Trophoblast cell (in vitro differentiated cells and primary cell): ENCODE data around the gene ANKS1B.
"Not testable (repeated sequence)": the region's sequence is repeated elsewhere in the genome, so short reads cannot be mapped to it uniquely, and the experiment has no call there.

Experiments used
- DNase-seq, 2 donors: peaks; one replicate each; pipeline ENCODE4 v3.0.0-alpha.2; 2016
- H2AFZ ChIP-seq: 2 replicates; pipeline ENCODE4 v1.6.1; 2013; ENCODE audit warnings: low read length, moderate library complexity, mild to moderate bottlenecking; ENCODE audit not compliant: insufficient read depth, poor library complexity
- H2AK5ac ChIP-seq: 2 replicates; pipeline ENCODE4 v1.6.1; 2013; ENCODE audit warnings: mild to moderate bottlenecking, low read length
- H2BK120ac ChIP-seq: 2 replicates; pipeline ENCODE4 v1.6.1; 2013; ENCODE audit warnings: low read length, mild to moderate bottlenecking, moderate library complexity; ENCODE audit not compliant: insufficient read depth, poor library complexity
- H2BK12ac ChIP-seq: 2 replicates; pipeline ENCODE4 v1.6.1; 2013; ENCODE audit warnings: mild to moderate bottlenecking, low read length, moderate library complexity
- H2BK5ac ChIP-seq: 2 replicates; pipeline ENCODE4 v1.6.1; 2013; ENCODE audit warnings: low read length, low read depth, moderate library complexity, mild to moderate bottlenecking; ENCODE audit not compliant: poor library complexity
- H3K14ac ChIP-seq: 2 replicates; pipeline ENCODE4 v1.6.1; 2013; ENCODE audit warnings: mild to moderate bottlenecking, low read length
- H3K18ac ChIP-seq: 2 replicates; pipeline ENCODE4 v1.6.1; 2013; ENCODE audit warnings: mild to moderate bottlenecking, low read length
- H3K23ac ChIP-seq: 2 replicates; pipeline ENCODE4 v1.6.1; 2013; ENCODE audit warnings: low read length
- H3K27ac ChIP-seq: 2 replicates; pipeline ENCODE4 v1.5.1; 2013; ENCODE audit warnings: low read depth, mild to moderate bottlenecking, inconsistent platforms, low read length, moderate library complexity
- H3K27me3 ChIP-seq: 2 replicates; pipeline ENCODE4 v1.6.1; 2013; ENCODE audit warnings: inconsistent platforms, mild to moderate bottlenecking, low read length, moderate library complexity; ENCODE audit not compliant: insufficient read depth
- H3K36me3 ChIP-seq, 2 experiments: 1 replicate in 1 of 2; 2 replicates in 1 of 2; pipeline ENCODE4 v1.6.1; 2013; ENCODE audit warnings: low read length in 2 of 2, mild to moderate bottlenecking in 2 of 2, moderate library complexity in 1 of 2; ENCODE audit not compliant: insufficient read depth in 2 of 2, control insufficient read depth in 1 of 2
- H3K4ac ChIP-seq: 2 replicates; pipeline ENCODE4 v1.6.1; 2013; ENCODE audit warnings: low read depth, mild to moderate bottlenecking, low read length, moderate library complexity
- H3K4me1 ChIP-seq, 2 experiments: 1 replicate in 1 of 2; 2 replicates in 1 of 2; pipeline ENCODE4 v1.6.1; 2013; ENCODE audit warnings: low read length in 2 of 2, mild to moderate bottlenecking in 2 of 2, moderate library complexity in 1 of 2; ENCODE audit not compliant: insufficient read depth in 2 of 2, control insufficient read depth in 1 of 2
- H3K4me2 ChIP-seq: 2 replicates; pipeline ENCODE4 v1.6.1; 2013; ENCODE audit warnings: inconsistent platforms, mild to moderate bottlenecking, low read length, moderate library complexity
- H3K4me3 ChIP-seq: 2 replicates; pipeline ENCODE4 v1.5.1; 2013; ENCODE audit warnings: mild to moderate bottlenecking, low read depth, low read length, inconsistent platforms
- H3K79me1 ChIP-seq: one replicate; pipeline ENCODE4 v1.6.1; 2013; ENCODE audit warnings: low read length
- H3K79me2 ChIP-seq: 2 replicates; pipeline ENCODE4 v1.6.1; 2013; ENCODE audit warnings: low read length, mild to moderate bottlenecking; ENCODE audit not compliant: control insufficient read depth, insufficient read depth, poor library complexity
- H3K9ac ChIP-seq: 2 replicates; pipeline ENCODE4 v1.6.1; 2013; ENCODE audit warnings: mild to moderate bottlenecking, low read length
- H3K9me3 ChIP-seq: 2 replicates; pipeline ENCODE4 v1.6.1; 2013; ENCODE audit warnings: low read depth, mild to moderate bottlenecking, control low read depth, inconsistent platforms, low read length; ENCODE audit not compliant: insufficient read depth
- H4K12ac ChIP-seq: 2 replicates; pipeline ENCODE4 v1.6.1; 2013; ENCODE audit warnings: low read depth, mild to moderate bottlenecking, low read length, moderate library complexity
- H4K8ac ChIP-seq: 2 replicates; pipeline ENCODE4 v1.6.1; 2013; ENCODE audit warnings: low read depth, mild to moderate bottlenecking, low read length, moderate library complexity
- H4K91ac ChIP-seq: one replicate; pipeline ENCODE4 v1.6.1; 2013; ENCODE audit warnings: low read depth, mild to moderate bottlenecking, low read length, moderate library complexity
- WGBS: extraction: QIAGEN DNeasy Blood & Tissue Kit; methylation state at CpG from one replicate; pipeline ENCODE4 v1.1.7; 2013; ENCODE audit warnings: missing lambda C conversion rate; ENCODE audit not compliant: insufficient read length, insufficient coverage; ENCODE audit errors: extremely low coverage; 5-methylcytosine and 5-hydroxymethylcytosine counted together

The ANKS1B gene

DNA sequence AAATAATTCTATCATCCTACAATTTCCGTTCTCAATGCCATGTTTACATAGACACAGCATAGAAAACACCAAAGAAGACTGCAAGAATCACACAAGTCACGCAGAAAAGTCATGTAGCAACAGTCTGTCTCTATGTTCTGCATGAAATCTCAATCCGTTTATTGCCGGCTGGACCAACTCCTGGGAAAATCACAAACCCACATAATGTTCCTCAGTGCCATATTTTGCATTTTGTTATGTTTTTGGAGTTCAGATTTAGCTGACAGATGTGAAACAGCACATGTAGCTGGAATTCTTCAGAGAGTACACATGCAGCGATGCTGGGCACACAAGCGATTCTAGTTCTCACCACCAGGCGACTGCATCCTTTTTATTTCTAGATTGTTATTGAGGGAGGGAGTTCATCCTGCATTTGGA lies 1146.5 kb downstream of the ANKS1B start:
- H3K36me3 ChIP-seq, result no peaks in the 10 kb centered on the region
- H2BK5ac ChIP-seq, result no peak overlapping the region
- H4K91ac ChIP-seq, result no peak overlapping the region
- H2BK12ac ChIP-seq, result no peak overlapping the region
- no peaks in the 10 kb centered on the region for H3K79me1 ChIP-seq
- no peak overlapping the region for H3K23ac ChIP-seq
- DNase-seq, result peak; percentile 7 to 23
- no peak overlapping the region for H3K27ac ChIP-seq
- no peaks in the 10 kb centered on the region for H3K79me2 ChIP-seq
- H3K4me1 ChIP-seq, result no peaks in the 10 kb centered on the region
- no CpG with 5 or more reads among the region's 7 CpGs for WGBS
- H4K12ac ChIP-seq, result no peak overlapping the region
- no peak overlapping the region for H3K14ac ChIP-seq
- H2AK5ac ChIP-seq, result no peak overlapping the region
- no peaks in the 10 kb centered on the region for H3K27me3 ChIP-seq
- no peak overlapping the region for H3K4me3 ChIP-seq
- H3K4me2 ChIP-seq, result no peak overlapping the region
- H3K4ac ChIP-seq, result no peak overlapping the region
- H3K18ac ChIP-seq, result no peak overlapping the region
- no peak overlapping the region for H2AFZ ChIP-seq
- no peak overlapping the region for H4K8ac ChIP-seq
- H3K9me3 ChIP-seq, result no peaks in the 10 kb centered on the region
- H2BK120ac ChIP-seq, result no peak overlapping the region
- no peak overlapping the region for H3K9ac ChIP-seq

DNA sequence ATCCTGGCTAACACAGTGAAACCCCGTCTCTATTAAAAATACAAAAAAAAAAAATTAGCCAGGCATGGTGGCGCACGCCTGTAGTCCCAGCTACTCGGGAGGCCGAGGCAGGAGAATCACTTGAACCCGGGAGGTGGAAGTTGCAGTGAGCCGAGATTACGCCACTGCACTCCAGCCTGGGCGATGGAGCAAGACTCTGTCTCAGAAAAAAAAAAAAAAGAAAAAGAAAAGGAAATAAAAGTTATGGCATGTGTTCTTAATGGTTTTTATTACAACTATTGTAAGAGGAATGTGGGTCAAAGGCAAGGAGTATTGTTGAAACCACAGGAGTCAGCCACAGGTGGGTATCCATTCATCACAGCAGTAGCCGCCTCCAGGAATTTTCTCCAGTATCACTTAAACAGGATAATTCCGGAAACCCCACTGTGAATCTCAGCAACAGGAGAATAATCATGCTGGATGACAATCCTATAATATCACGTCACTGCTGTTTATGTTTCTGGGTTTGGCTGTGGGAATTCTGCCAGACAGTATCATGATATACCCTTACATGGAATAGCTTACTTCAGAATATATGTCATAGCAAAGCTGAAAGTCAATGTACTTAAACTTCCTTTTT lies 1147.5 kb downstream of the ANKS1B start:
- not testable (repeated sequence) for H3K4me2 ChIP-seq, H4K91ac ChIP-seq, H3K36me3 ChIP-seq, H2AFZ ChIP-seq, H3K79me1 ChIP-seq, H3K27me3 ChIP-seq, H3K14ac ChIP-seq, H4K8ac ChIP-seq, DNase-seq, H3K79me2 ChIP-seq, H2AK5ac ChIP-seq, H3K9me3 ChIP-seq, H3K18ac ChIP-seq, H3K4me3 ChIP-seq, H3K27ac ChIP-seq, H2BK5ac ChIP-seq, H4K12ac ChIP-seq, H2BK12ac ChIP-seq, H2BK120ac ChIP-seq, H3K9ac ChIP-seq, H3K4ac ChIP-seq, H3K4me1 ChIP-seq, H3K23ac ChIP-seq
- no CpG with 5 or more reads among the region's 12 CpGs for WGBS

DNA sequence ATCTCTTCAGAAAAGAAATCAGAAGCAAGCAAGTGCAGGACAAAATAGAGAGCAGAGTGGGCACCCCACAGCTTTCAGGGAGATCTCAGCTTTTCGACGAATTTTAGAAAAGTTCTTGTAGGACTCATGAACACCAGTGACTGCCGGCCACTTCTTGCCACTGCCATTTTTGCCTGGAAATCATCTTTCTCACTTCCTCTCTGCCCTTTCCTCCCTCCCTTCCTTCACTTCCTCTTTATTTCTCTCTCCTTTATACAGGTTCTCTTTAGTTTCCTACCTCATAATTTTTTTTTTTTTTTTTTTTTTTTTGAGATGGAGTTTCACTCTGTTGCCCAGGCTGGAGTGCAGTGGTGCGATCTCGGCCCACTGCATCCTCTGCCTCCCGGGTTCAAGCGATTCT lies 1154.1 kb downstream of the ANKS1B start:
- no peak for DNase-seq
- WGBS, result no CpG with 5 or more reads among the region's 7 CpGs
- H3K4me2 ChIP-seq, result no peak overlapping the region

DNA sequence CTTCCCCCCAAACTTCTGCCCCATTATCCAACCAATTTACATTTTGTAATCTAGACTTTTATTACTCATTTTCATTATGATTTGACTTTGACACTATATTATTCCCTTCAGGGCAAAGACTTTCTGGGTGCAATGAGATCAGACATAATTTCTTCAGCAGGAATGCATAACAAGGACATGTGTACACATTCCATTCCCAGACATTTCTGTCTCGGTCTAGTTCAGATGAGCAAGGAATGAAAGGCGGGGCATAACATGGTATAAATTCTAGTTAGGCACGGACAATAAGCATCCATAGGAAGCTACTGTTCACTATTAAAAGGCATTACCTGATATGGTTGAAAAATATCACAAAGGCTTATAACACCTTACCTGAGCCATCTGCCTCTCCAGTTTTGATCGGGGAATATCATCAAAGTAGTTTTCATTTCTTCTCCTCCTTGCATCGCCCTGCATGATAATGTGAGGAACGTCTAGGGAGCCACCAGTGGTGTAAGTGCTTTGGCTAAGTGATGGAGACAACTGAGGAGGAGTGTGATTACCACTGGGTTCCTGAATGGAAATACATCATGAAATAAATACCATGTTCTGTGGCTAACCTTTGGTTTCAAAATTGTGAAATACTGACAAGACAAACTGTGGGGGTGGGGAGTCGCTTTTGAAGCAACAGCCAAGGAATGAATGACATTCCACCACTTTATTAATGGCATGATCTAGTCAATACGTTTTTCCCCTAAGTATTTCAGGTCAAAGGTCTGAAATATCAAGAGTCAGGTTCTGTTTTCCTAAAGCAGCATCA lies 1155.7 kb downstream of the ANKS1B start:
- no CpG with 5 or more reads among the region's 8 CpGs for WGBS
- no peaks in the 10 kb centered on the region for H3K27me3 ChIP-seq

More for the DNA sequence above, 1154.1 kb downstream of the ANKS1B start:
- H4K91ac ChIP-seq, result no peak overlapping the region
- no peak overlapping the region for H3K27ac ChIP-seq
- H2BK5ac ChIP-seq, result no peak overlapping the region
- H3K4ac ChIP-seq, result no peak overlapping the region
- H4K8ac ChIP-seq, result no peak overlapping the region
- no peak overlapping the region for H4K12ac ChIP-seq
- no peaks in the 10 kb centered on the region for H3K36me3 ChIP-seq
- no peak overlapping the region for H2BK120ac ChIP-seq
- no peak overlapping the region for H3K14ac ChIP-seq
- no peaks in the 10 kb centered on the region for H3K9me3 ChIP-seq
- no peak overlapping the region for H3K9ac ChIP-seq
- H3K18ac ChIP-seq, result no peak overlapping the region
- H3K27me3 ChIP-seq, result no peaks in the 10 kb centered on the region
- no peak overlapping the region for H2AFZ ChIP-seq
- no peak overlapping the region for H2BK12ac ChIP-seq
- no peaks in the 10 kb centered on the region for H3K79me2 ChIP-seq
- no peak overlapping the region for H2AK5ac ChIP-seq
- no peaks in the 10 kb centered on the region for H3K4me1 ChIP-seq
- H3K23ac ChIP-seq, result no peak overlapping the region
- no peak overlapping the region for H3K4me3 ChIP-seq
- no peaks in the 10 kb centered on the region for H3K79me1 ChIP-seq

More for the DNA sequence above, 1155.7 kb downstream of the ANKS1B start:
- no peak overlapping the region for H4K91ac ChIP-seq
- H3K23ac ChIP-seq, result no peak overlapping the region
- no peak overlapping the region for H3K27ac ChIP-seq
- H3K4me3 ChIP-seq, result no peak overlapping the region
- no peak overlapping the region for H2AK5ac ChIP-seq
- no peaks in the 10 kb centered on the region for H3K9me3 ChIP-seq
- H3K14ac ChIP-seq, result no peak overlapping the region
- H2BK12ac ChIP-seq, result no peak overlapping the region
- H3K4ac ChIP-seq, result no peak overlapping the region
- H2AFZ ChIP-seq, result no peak overlapping the region
- no peak overlapping the region for H2BK5ac ChIP-seq
- no peak for DNase-seq
- H4K12ac ChIP-seq, result no peak overlapping the region
- no peak overlapping the region for H2BK120ac ChIP-seq
- no peaks in the 10 kb centered on the region for H3K79me2 ChIP-seq
- no peak overlapping the region for H3K9ac ChIP-seq
- H4K8ac ChIP-seq, result no peak overlapping the region
- no peaks in the 10 kb centered on the region for H3K4me1 ChIP-seq
- H3K79me1 ChIP-seq, result no peaks in the 10 kb centered on the region
- no peak overlapping the region for H3K18ac ChIP-seq
- H3K4me2 ChIP-seq, result no peak overlapping the region
- H3K36me3 ChIP-seq, result no peaks in the 10 kb centered on the region
